Karpas-422 (cell line): Measurements from ENCODE around the gene KCTD20. TPM values are rescaled to one million over a fixed set of nuclear protein-coding genes. Genes with fewer than 3 reads are reported as not detected.

Source experiments
- DNase-seq: peaks from one replicate; pipeline ENCODE4 v3.0.0-alpha.2; 2015
- H2AFZ ChIP-seq: fragments of 200-600 bp; sonication (generic); 2 replicates; pipeline ENCODE4 v1.6.1; 2014; ENCODE audit warnings: antibody characterized with exemption, low read length, mixed read lengths
- H3K27ac ChIP-seq: fragments of 200-600 bp; sonication (generic); 2 replicates; pipeline ENCODE4 v1.5.1; 2014; ENCODE audit warnings: mild to moderate bottlenecking, low read length, moderate library complexity
- H3K27me3 ChIP-seq: fragments of 200-600 bp; sonication (generic); 2 replicates; pipeline ENCODE4 v1.6.1; 2014; ENCODE audit warnings: low read length, mixed read lengths
- H3K36me3 ChIP-seq: fragments of 200-600 bp; sonication (generic); 2 replicates; pipeline ENCODE4 v1.6.1; 2014; ENCODE audit warnings: low read length, mixed read lengths; ENCODE audit not compliant: insufficient read depth
- H3K4me1 ChIP-seq: fragments of 200-600 bp; sonication (generic); 2 replicates; pipeline ENCODE4 v1.6.1; 2014; ENCODE audit warnings: mild to moderate bottlenecking, low read length, mixed read lengths
- H3K4me2 ChIP-seq: fragments of 200-600 bp; sonication (generic); 2 replicates; pipeline ENCODE4 v1.6.1; 2014; ENCODE audit warnings: low read length, low read depth, mild to moderate bottlenecking; ENCODE audit not compliant: poor library complexity, severe bottlenecking
- H3K4me3 ChIP-seq: fragments of 200-600 bp; sonication (generic); 2 replicates; pipeline ENCODE4 v1.5.1; 2014; ENCODE audit warnings: mild to moderate bottlenecking, antibody characterized with exemption, low read length, mixed read lengths
- H3K79me2 ChIP-seq: fragments of 200-600 bp; sonication (generic); 2 replicates; pipeline ENCODE4 v1.6.1; 2014; ENCODE audit warnings: mild to moderate bottlenecking, low read length, mixed read lengths
- H3K9ac ChIP-seq: fragments of 200-600 bp; sonication (generic); 2 replicates; pipeline ENCODE4 v1.6.0; 2014; ENCODE audit warnings: low read length
- H3K9me2 ChIP-seq: fragments of 200-600 bp; sonication (generic), shearing (Covaris generic); replicated peaks from 2 replicates; pipeline ENCODE4 v1.6.0; 2014; ENCODE audit warnings: mild to moderate bottlenecking, low read length, moderate library complexity; ENCODE audit not compliant: insufficient read depth
- H3K9me3 ChIP-seq: fragments of 300-700, 200-600 bp; sonication (generic); 2 replicates; pipeline ENCODE4 v1.6.1; 2014; ENCODE audit warnings: low read length, mixed read lengths
- H4K20me1 ChIP-seq: fragments of 200-600 bp; sonication (generic); 2 replicates; pipeline ENCODE4 v1.6.1; 2014; ENCODE audit warnings: mild to moderate bottlenecking, antibody characterized with exemption, low read length, low read depth; ENCODE audit not compliant: insufficient read depth
- total RNA-seq: library from RNA; depleted of rRNA; stranded (reverse); fragments of >200 nt; shearing (Covaris generic); gene quantifications from 2 replicates; pipeline ENCODE4 v1.2.3, GENCODE V29; 2014; ENCODE audit warnings: low replicate concordance

KCTD20 gene
- total RNA-seq, 1 experiment from 2014 or later: 94.5 TPM

DNA sequence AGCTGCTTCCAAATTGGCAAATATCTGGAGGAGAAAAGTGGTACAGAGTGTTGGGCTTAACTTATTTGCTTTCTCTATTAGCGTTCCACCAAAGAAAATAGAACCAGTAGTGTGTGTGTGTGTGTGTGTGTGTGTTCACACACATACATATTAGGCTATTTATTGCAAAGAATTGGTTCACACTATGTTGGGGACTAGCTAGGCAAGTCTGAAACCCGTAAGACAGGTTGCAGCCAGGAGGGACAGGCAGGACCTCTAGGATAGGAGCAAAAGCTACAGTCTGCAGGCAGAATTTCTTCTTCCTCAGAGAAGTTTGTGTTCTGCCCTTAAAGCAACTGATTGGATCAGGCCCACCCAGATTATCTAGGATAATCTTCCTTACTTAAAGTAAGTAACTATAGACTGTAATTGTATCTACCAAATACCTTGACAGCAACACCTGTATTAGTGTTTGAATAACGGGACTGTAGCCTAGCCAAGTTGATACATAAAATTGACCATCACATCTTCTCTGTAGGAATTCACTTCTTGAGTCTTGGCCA lies 12.8 kb downstream of the KCTD20 start:
- Histone ChIP-seq H3K9me2 (no peaks in the 10 kb centered on the region), H3K27me3 (no peaks in the 10 kb centered on the region), H3K4me1 (no peaks in the 10 kb centered on the region), H3K9ac (no peak overlapping the region), H3K36me3 (peaks cover 25% of the 10 kb centered on the region), H3K27ac (no peak overlapping the region), H3K9me3 (no peaks in the 10 kb centered on the region), H3K79me2 (peaks cover 98% of the 10 kb centered on the region), H4K20me1 (no peaks in the 10 kb centered on the region), H3K4me3 (no peak overlapping the region), H3K4me2 (no peak overlapping the region), H2AFZ (no peak overlapping the region)
- no peak for DNase-seq

DNA sequence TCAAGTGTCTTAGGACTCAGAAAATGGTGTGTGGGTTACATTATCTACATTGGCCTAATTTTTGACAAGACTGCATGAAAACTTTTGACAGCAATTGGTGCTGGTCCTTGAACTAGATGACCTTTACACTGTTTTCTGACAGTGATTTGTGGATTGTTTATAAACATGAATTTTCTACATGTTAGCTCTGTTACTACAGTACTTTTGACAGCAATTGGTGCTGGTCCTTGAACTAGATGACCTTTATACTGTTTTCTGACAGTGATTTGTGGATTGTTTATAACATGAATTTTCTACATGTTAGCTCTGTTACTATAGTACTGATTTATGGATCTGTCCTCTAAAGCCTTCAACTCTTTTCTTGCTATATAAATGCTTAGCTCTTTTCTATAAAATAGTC lies 16.7 kb downstream of the KCTD20 start:
- Histone ChIP-seq H3K9ac (no peak overlapping the region), H3K27me3 (no peaks in the 10 kb centered on the region), H3K4me2 (no peak overlapping the region), H3K4me3 (no peak overlapping the region), H3K9me3 (no peaks in the 10 kb centered on the region), H3K9me2 (no peaks in the 10 kb centered on the region), H3K4me1 (no peaks in the 10 kb centered on the region), H2AFZ (no peak overlapping the region), H3K79me2 (peaks cover 98% of the 10 kb centered on the region), H3K27ac (no peak overlapping the region), H3K36me3 (peaks cover 36% of the 10 kb centered on the region), H4K20me1 (no peaks in the 10 kb centered on the region)
- no peak for DNase-seq

DNA sequence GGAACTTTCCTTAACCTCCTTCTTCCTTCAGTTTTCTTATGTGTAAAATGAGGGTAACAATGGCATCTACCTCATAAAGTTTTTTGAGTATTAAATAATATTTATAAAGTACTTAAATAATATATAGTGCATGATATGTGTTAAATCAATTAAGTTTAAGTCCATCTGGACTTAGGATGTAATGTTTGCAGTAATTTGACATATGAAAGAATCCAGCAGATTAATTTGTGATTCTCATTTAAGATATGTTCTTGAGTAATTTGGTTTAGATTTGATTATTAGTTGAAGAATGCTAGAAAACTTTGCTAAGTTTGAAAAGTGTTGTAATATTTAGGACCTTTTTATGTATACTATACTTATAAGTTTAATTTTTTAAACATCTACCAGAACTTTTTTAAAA lies 18.1 kb downstream of the KCTD20 start:
- no peak for DNase-seq
- H3K36me3 ChIP-seq: peaks cover 33% of the 10 kb centered on the region
- no peaks in the 10 kb centered on the region for H3K4me1 ChIP-seq
- no peak overlapping the region for H3K4me3 ChIP-seq
- no peak overlapping the region for H3K9ac ChIP-seq
- H3K9me2 ChIP-seq: no peaks in the 10 kb centered on the region
- no peaks in the 10 kb centered on the region for H3K9me3 ChIP-seq
- H4K20me1 ChIP-seq: no peaks in the 10 kb centered on the region
- H3K79me2 ChIP-seq: peaks cover 98% of the 10 kb centered on the region
- H3K27me3 ChIP-seq: no peaks in the 10 kb centered on the region
- H3K4me2 ChIP-seq: no peak overlapping the region
- no peak overlapping the region for H2AFZ ChIP-seq
- H3K27ac ChIP-seq: no peak overlapping the region

DNA sequence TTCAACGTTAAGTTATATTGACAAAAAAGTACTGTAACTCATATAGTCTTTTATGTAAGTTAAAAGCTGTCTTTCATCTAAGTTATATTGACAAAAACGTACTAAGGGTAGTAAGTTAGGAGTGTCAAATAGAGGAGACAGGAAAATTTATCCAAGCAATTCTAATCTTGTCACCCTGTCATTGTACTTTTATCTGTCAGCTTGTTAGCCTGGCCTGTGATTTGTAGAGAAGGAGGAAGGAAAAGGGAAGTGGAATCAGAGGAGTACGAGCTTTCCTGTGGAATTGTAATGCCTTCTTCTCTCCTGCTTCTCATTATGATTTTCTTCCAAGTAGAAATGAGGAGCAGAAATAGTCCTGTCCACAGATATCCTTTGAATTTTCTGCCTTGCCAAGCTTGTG lies 18.8 kb downstream of the KCTD20 start:
- no peaks in the 10 kb centered on the region for H3K4me1 ChIP-seq
- H3K36me3 ChIP-seq: peaks cover 32% of the 10 kb centered on the region
- H3K79me2 ChIP-seq: peaks cover 98% of the 10 kb centered on the region
- no peak for DNase-seq
- H3K27me3 ChIP-seq: no peaks in the 10 kb centered on the region
- no peak overlapping the region for H2AFZ ChIP-seq
- no peaks in the 10 kb centered on the region for H3K9me2 ChIP-seq
- H3K27ac ChIP-seq: no peak overlapping the region
- H4K20me1 ChIP-seq: no peaks in the 10 kb centered on the region
- no peak overlapping the region for H3K9ac ChIP-seq
- H3K9me3 ChIP-seq: no peaks in the 10 kb centered on the region
- H3K4me2 ChIP-seq: no peak overlapping the region
- no peak overlapping the region for H3K4me3 ChIP-seq

DNA sequence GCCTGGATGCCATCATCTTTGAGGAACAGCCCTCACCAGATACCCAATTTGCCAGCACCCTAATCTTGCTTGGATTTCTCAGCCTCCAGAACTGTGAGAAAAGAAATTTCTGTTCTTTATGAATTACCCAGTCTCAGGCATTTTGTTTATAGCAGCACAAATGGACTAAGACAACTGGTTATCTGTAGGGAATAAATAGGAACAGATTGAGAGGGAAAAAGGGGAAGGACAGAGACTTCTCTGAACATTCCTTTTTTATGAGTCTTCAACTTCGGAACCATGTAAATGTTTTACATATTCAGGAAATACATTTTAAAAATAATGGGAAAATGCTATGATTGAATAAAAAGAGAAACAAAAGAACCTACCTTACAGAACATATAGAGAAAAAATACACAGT lies 20.9 kb downstream of the KCTD20 start:
- Histone ChIP-seq H3K27ac (no peak overlapping the region), H3K4me3 (no peak overlapping the region), H3K27me3 (no peaks in the 10 kb centered on the region), H3K4me2 (no peak overlapping the region), H3K36me3 (peaks cover 29% of the 10 kb centered on the region), H3K9me3 (no peaks in the 10 kb centered on the region), H2AFZ (no peak overlapping the region), H3K9me2 (no peaks in the 10 kb centered on the region), H3K79me2 (peaks cover 96% of the 10 kb centered on the region), H3K9ac (no peak overlapping the region), H3K4me1 (peaks cover 6% of the 10 kb centered on the region; the same call in 1 of the 2 replicates), H4K20me1 (no peaks in the 10 kb centered on the region)
- no peak for DNase-seq

DNA sequence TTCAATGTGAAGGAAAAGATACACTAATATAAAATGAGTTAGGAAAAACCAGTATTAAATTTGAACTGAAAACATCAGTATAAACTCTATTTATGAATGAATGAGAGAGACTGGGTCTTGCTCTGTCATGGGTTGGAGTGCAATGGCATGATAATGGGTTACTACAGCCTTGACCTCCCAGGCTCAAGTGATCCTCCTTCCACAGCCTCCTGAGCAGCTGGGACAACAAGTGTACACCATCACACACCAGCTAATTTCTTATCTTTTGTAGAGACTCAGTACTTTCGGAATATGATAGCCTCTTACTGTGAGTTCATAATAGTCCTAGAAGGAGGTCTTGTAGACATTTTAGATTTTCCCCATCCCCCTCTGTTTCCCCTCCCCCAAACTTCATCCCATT lies 21.4 kb downstream of the KCTD20 start:
- Histone ChIP-seq H2AFZ (no peak overlapping the region), H3K27me3 (no peaks in the 10 kb centered on the region), H3K36me3 (peaks cover 29% of the 10 kb centered on the region), H3K9me3 (no peaks in the 10 kb centered on the region), H3K4me2 (no peak overlapping the region), H3K9ac (no peak overlapping the region), H3K27ac (no peak overlapping the region), H4K20me1 (no peaks in the 10 kb centered on the region), H3K79me2 (peaks cover 96% of the 10 kb centered on the region), H3K4me3 (no peak overlapping the region), H3K9me2 (no peaks in the 10 kb centered on the region), H3K4me1 (peaks cover 7% of the 10 kb centered on the region; the same call in 1 of the 2 replicates)
- DNase-seq: no peak

DNA sequence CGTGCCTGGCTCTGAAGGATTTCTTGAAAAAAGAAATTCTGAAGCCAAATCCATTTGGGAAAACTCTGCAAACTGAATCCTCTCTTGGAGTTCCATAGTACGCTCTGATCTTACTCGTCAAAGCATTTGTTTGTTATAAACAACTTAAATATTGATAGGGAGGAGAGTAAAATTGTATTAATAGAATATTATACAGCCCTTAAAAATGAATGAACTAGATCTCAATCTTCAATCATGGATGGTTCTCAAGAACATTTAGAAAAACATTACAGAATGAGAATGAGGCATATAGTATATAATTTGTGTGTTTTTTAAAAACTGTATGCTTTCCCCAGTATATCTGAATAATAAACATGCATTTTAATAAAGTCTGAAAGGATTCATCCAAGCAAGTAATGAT lies 24.8 kb downstream of the KCTD20 start:
- Histone ChIP-seq H3K9ac (no peak overlapping the region), H3K4me2 (no peak overlapping the region), H4K20me1 (no peaks in the 10 kb centered on the region), H3K4me3 (no peak overlapping the region), H3K9me2 (no peaks in the 10 kb centered on the region), H3K4me1 (peaks cover 7% of the 10 kb centered on the region; the same call in 1 of the 2 replicates), H3K36me3 (peaks cover 14% of the 10 kb centered on the region; the same call in 1 of the 2 replicates), H3K27me3 (no peaks in the 10 kb centered on the region), H3K9me3 (no peaks in the 10 kb centered on the region), H2AFZ (no peak overlapping the region), H3K27ac (no peak overlapping the region), H3K79me2 (peaks cover 84% of the 10 kb centered on the region)
- no peak for DNase-seq

DNA sequence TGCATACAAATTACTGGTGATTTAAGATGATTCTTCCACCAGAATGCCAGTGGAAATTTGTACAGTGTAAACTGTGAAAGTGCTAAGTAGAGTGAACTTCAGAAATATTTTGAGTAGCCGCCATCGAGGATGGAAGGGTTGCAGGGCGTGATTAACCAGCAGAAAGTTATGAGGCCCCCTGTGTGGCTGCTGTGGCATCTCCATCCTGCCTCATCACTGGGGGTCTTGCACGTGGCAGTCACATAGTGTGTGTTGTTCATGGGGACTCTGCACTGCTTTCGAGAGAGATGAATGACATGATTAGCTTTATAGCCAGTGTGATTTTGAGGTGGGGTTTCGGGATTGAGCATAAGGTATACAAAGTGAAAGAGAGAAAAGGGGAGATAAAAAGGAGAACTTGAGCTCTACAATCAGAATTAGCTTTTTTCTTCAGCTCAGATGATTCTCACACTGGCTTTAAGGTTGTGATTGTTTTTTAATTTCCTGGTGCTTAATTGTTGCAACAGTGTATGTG lies 26.4 kb downstream of the KCTD20 start:
- Histone ChIP-seq H3K36me3 (peaks cover 10% of the 10 kb centered on the region; the same call in 1 of the 2 replicates), H3K9me3 (no peaks in the 10 kb centered on the region), H3K9me2 (no peaks in the 10 kb centered on the region), H3K79me2 (peaks cover 68% of the 10 kb centered on the region), H2AFZ (no peak overlapping the region), H3K27ac (no peak overlapping the region), H3K9ac (no peak overlapping the region), H4K20me1 (no peaks in the 10 kb centered on the region), H3K27me3 (no peaks in the 10 kb centered on the region), H3K4me3 (no peak overlapping the region), H3K4me2 (no peak overlapping the region), H3K4me1 (peaks cover 7% of the 10 kb centered on the region; the same call in 1 of the 2 replicates)
- DNase-seq: no peak
